ENCODE measurements around the gene PHLPP1.

DNA sequence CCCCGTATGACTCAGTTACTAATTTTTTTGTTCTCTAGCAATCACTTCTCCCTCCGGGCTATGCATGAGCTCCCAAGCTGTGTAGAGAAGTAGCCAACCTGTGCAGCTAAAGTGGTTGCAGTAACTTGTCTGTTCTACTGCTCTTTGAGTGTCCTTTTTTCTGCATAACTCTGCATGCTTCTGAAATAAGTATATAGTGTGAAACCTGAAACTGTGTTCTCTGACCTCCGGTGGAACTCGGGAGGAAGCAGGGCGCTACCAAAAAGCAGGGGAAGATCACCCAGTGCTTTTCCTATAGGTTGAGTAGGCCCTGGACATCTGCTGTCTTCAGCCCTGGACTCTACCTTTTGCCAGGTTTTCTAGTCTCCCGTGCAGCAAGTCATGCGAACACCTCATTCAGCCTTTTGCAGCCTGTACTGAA lies 47.8 kb downstream of the PHLPP1 start:
- TF ChIP-seq EZH2 (IDR thresholded peaks at IDR 0.05) (no peak), FOXP2 (optimal IDR thresholded peaks at IDR 0.05; ENCODE audit: control extremely low read depth, extremely low read length, insufficient read depth) (no peak)
